HG02623 (cell line): ENCODE results near the gene SH3BP2.

Experiments
- ATAC-seq: cut with Tn5 transposase; IDR thresholded peaks from one replicate; pipeline ENCODE4 v1.9.1; 2021; ENCODE audit warnings: moderate library complexity; ENCODE audit not compliant: unreplicated experiment

Gene SH3BP2

GRCh38 chr4:2802618-2803531 lies 10.0 kb downstream of the SH3BP2 start:
- no peak for ATAC-seq

GRCh38 chr4:2803624-2804448 lies 11.0 kb downstream of the SH3BP2 start:
- ATAC-seq = no peak

- no peak for ATAC-seq
These were observed 11.6 kb downstream of the SH3BP2 start for GRCh38 chr4:2804449-2804972.

GRCh38 chr4:2804973-2805501 lies 12.2 kb downstream of the SH3BP2 start:
- no peak for ATAC-seq

- no peak for ATAC-seq
These were observed 13.0 kb downstream of the SH3BP2 start for GRCh38 chr4:2805712-2806389.

- ATAC-seq = no peak
These were observed 13.8 kb downstream of the SH3BP2 start for GRCh38 chr4:2806390-2807355.

- ATAC-seq = no peak
These were observed 14.7 kb downstream of the SH3BP2 start for GRCh38 chr4:2807571-2807970.

- ATAC-seq = no peak
These were observed 15.1 kb downstream of the SH3BP2 start for GRCh38 chr4:2808001-2808400.

- no peak for ATAC-seq
These were observed 16.8 kb downstream of the SH3BP2 start for GRCh38 chr4:2809610-2810180.

GRCh38 chr4:2810388-2810787 lies 17.5 kb downstream of the SH3BP2 start:
- no peak for ATAC-seq

GRCh38 chr4:2811830-2812611 lies 19.1 kb downstream of the SH3BP2 start:
- peak; percentile 52 for ATAC-seq

- ATAC-seq = no peak
These were observed 19.9 kb downstream of the SH3BP2 start for GRCh38 chr4:2812612-2813354.

GRCh38 chr4:2813446-2814405 lies 20.8 kb downstream of the SH3BP2 start:
- ATAC-seq = no peak

- no peak for ATAC-seq
These were observed 21.9 kb downstream of the SH3BP2 start for GRCh38 chr4:2814627-2815270.

GRCh38 chr4:2816401-2816954 lies 23.6 kb downstream of the SH3BP2 start:
- no peak for ATAC-seq

- ATAC-seq = no peak
These were observed 24.3 kb downstream of the SH3BP2 start for GRCh38 chr4:2817137-2817536.
